CD14-positive monocyte (primary cell): ENCODE data around the gene ITGB6. TPM values are rescaled to one million over a fixed set of nuclear protein-coding genes. Genes with fewer than 3 reads are reported as not detected.

ENCODE experiments used
- DNase-seq, 3 donors: peaks; one replicate each; pipeline ENCODE4 v3.0.0-alpha.2; 2011 to 2022
- H2AFZ ChIP-seq: 2 replicates; pipeline ENCODE4 v1.6.0; 2012; ENCODE audit warnings: mild to moderate bottlenecking, low read depth, low read length, inconsistent platforms; ENCODE audit not compliant: insufficient read depth, poor library complexity, severe bottlenecking
- H3K27ac ChIP-seq, 2 donors: 1 replicate in 1 of 2; 2 replicates in 1 of 2; pipeline ENCODE4 v1.5.1; 2012 to 2013; ENCODE audit warnings: low read length in 2 of 2, control low read depth in 1 of 2, inconsistent platforms in 1 of 2, low read depth in 1 of 2, mild to moderate bottlenecking in 1 of 2
- H3K27me3 ChIP-seq, 2 donors: one replicate each; pipeline versions ENCODE4 v1.6.0 to v1.6.1; 2011 to 2013; ENCODE audit warnings: low read length in 2 of 2; ENCODE audit not compliant: control insufficient read depth in 2 of 2, insufficient read depth in 2 of 2
- H3K36me3 ChIP-seq, 2 donors: replicated peaks in 1 of 2; 1 replicate in 1 of 2; 2 replicates in 1 of 2; pipeline versions ENCODE4 v1.5.1 to v1.6.1; 2012 to 2013; ENCODE audit warnings: low read length in 2 of 2, control low read depth in 1 of 2, inconsistent platforms in 1 of 2, mild to moderate bottlenecking in 1 of 2; ENCODE audit not compliant: insufficient read depth in 2 of 2, control insufficient read depth in 1 of 2
- H3K4me1 ChIP-seq, 2 donors: 1 replicate in 1 of 2; 2 replicates in 1 of 2; pipeline versions ENCODE4 v1.5.1 to v1.6.1; 2012 to 2013; ENCODE audit warnings: low read length in 2 of 2, control low read depth in 1 of 2, inconsistent platforms in 1 of 2, mild to moderate bottlenecking in 1 of 2, moderate library complexity in 1 of 2; ENCODE audit not compliant: insufficient read depth in 2 of 2, control insufficient read depth in 1 of 2
- H3K4me2 ChIP-seq: replicated peaks from 2 replicates; pipeline ENCODE3; 2012; ENCODE audit warnings: low read length, moderate library complexity, mild to moderate bottlenecking; ENCODE audit not compliant: poor library complexity, severe bottlenecking; ENCODE audit errors: extremely low read depth
- H3K4me3 ChIP-seq, 3 experiments: fragments of 200-600 bp in 1 of 3; sonication (generic) in 1 of 3; replicated peaks in 1 of 3; 1 replicate in 2 of 3; 2 replicates in 1 of 3; pipeline ENCODE4 v1.5.1; 2011 to 2013; ENCODE audit warnings: low read length in 3 of 3, mild to moderate bottlenecking in 3 of 3, control low read depth in 2 of 3, low read depth in 2 of 3, inconsistent platforms in 1 of 3, moderate library complexity in 1 of 3
- H3K79me2 ChIP-seq: 2 replicates; pipeline ENCODE4 v1.6.0; 2012; ENCODE audit warnings: mild to moderate bottlenecking, control low read depth, inconsistent platforms, low read length, moderate library complexity; ENCODE audit not compliant: insufficient read depth
- H3K9ac ChIP-seq: 2 replicates; pipeline ENCODE4 v1.6.0; 2017; ENCODE audit warnings: low read length, mild to moderate bottlenecking; ENCODE audit not compliant: insufficient read depth, poor library complexity, severe bottlenecking
- H3K9me3 ChIP-seq, 2 donors: replicated peaks in 1 of 2; 1 replicate in 1 of 2; 2 replicates in 1 of 2; pipeline versions ENCODE4 v1.5.1 to v1.6.1; 2012 to 2013; ENCODE audit warnings: low read length in 2 of 2, control low read depth in 1 of 2; ENCODE audit not compliant: control insufficient read depth in 1 of 2, insufficient read depth in 1 of 2
- H4K20me1 ChIP-seq: 2 replicates; pipeline ENCODE4 v1.6.0; 2012; ENCODE audit warnings: mild to moderate bottlenecking, low read length, control low read depth, moderate library complexity; ENCODE audit not compliant: insufficient read depth
- H3K27ac Mint-ChIP-seq, 7 donors: one replicate each; pipeline ENCODE4 v1.8.0; 2020; ENCODE audit warnings: mild to moderate bottlenecking in 7 of 7, mixed read lengths in 7 of 7, moderate library complexity in 6 of 7, inconsistent platforms in 2 of 7
- H3K27me3 Mint-ChIP-seq, 3 donors: one replicate each; pipeline ENCODE4 v1.8.0; 2021 to 2022; ENCODE audit warnings: low read depth in 3 of 3, mild to moderate bottlenecking in 3 of 3, mixed read lengths in 3 of 3, moderate library complexity in 3 of 3, inconsistent platforms in 1 of 3
- H3K36me3 Mint-ChIP-seq, 2 donors: one replicate each; pipeline ENCODE4 v1.8.0; 2020; ENCODE audit warnings: mixed read lengths in 2 of 2, inconsistent platforms in 1 of 2, mild to moderate bottlenecking in 1 of 2
- H3K4me1 Mint-ChIP-seq: one replicate; pipeline ENCODE4 v1.8.0; 2020; ENCODE audit warnings: mild to moderate bottlenecking, mixed read lengths
- H3K4me3 Mint-ChIP-seq, 2 donors: one replicate each; pipeline ENCODE4 v1.8.0; 2020; ENCODE audit warnings: mild to moderate bottlenecking in 2 of 2, mixed read lengths in 2 of 2, moderate library complexity in 1 of 2
- H3K9me3 Mint-ChIP-seq, 7 donors: one replicate each; pipeline ENCODE4 v1.8.0; 2020 to 2022; ENCODE audit warnings: mixed read lengths in 7 of 7, mild to moderate bottlenecking in 6 of 7, moderate library complexity in 6 of 7, inconsistent platforms in 2 of 7
- WGBS: methylation state at CpG from one replicate; pipeline ENCODE4 v1.1.5; 2013; ENCODE audit warnings: missing lambda C conversion rate; ENCODE audit not compliant: insufficient coverage; 5-methylcytosine and 5-hydroxymethylcytosine counted together
- intact Hi-C, 2 donors: fragments of 100-400 bp; cut with micrococcal nuclease; formaldehyde crosslinking; loops; one replicate each; pipeline versions ENCODE4 v1.15.0 to v1.15.1; 2023
- polyA plus RNA-seq, 3 donors: library from polyadenylated mRNA; depleted of rRNA in 1 of 3; unstranded in 2 of 3; stranded (reverse) in 1 of 3; fragments of 300-500 nt in 2 of 3; fragments of >200 nt in 1 of 3; fragmentation: Illumina TruSeq in 2 of 3; gene quantifications; 1 replicate in 2 of 3; 2 replicates in 1 of 3; pipeline ENCODE4 v1.2.3, GENCODE V29; 2012 to 2021
- TF ChIP-seq, protein P1 (sequence below): fragments of 200-600 bp; IDR thresholded peaks from one replicate; pipeline ENCODE4 v1.8.0; 2022; ENCODE audit warnings: antibody characterized with exemption, mild to moderate bottlenecking

ITGB6 gene
- polyA plus RNA-seq, 3 donors = not detected

DNA sequence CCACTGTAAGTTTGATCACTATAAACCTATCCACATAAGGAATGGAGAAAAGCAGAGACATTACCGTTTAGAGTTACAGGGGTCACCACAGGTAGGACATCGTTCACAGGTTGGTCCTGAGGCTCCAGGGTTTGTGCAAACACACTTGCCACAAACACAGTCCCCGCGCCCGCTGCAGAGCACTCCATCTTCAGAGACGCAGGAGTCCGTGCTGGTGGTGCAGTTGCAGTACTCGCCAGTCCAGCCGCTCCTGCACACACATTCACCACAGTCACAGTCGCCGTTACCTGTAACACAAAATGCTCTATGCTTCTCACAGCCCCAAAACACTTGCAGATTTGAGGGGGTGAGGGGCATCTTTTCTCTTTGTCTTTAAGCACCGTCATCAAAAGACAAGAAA lies 73.8 kb downstream of the ITGB6 start:
- H3K9me3 ChIP-seq = no peaks in the 10 kb centered on the region
- Mint-ChIP-seq H3K36me3 (no peaks in the 10 kb centered on the region), H3K4me3 (no peak overlapping the region), H3K4me1 (no peaks in the 10 kb centered on the region), H3K27ac (no peak overlapping the region), H3K9me3 (no peaks in the 10 kb centered on the region), H3K27me3 (peaks cover 2 to 5% (median 4%) of the 10 kb centered on the region in 3 donors)
- no peaks in the 10 kb centered on the region for H3K4me1 ChIP-seq
- no peaks in the 10 kb centered on the region for H3K79me2 ChIP-seq
- DNase-seq = no peak
- 92% methylated on average over 7 of the region's 12 CpGs for WGBS
- H4K20me1 ChIP-seq = no peaks in the 10 kb centered on the region
- TF ChIP-seq, protein P1, sequence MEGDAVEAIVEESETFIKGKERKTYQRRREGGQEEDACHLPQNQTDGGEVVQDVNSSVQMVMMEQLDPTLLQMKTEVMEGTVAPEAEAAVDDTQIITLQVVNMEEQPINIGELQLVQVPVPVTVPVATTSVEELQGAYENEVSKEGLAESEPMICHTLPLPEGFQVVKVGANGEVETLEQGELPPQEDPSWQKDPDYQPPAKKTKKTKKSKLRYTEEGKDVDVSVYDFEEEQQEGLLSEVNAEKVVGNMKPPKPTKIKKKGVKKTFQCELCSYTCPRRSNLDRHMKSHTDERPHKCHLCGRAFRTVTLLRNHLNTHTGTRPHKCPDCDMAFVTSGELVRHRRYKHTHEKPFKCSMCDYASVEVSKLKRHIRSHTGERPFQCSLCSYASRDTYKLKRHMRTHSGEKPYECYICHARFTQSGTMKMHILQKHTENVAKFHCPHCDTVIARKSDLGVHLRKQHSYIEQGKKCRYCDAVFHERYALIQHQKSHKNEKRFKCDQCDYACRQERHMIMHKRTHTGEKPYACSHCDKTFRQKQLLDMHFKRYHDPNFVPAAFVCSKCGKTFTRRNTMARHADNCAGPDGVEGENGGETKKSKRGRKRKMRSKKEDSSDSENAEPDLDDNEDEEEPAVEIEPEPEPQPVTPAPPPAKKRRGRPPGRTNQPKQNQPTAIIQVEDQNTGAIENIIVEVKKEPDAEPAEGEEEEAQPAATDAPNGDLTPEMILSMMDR = no peak
- no peak overlapping the region for H2AFZ ChIP-seq
- H3K9ac ChIP-seq = no peak overlapping the region
- no peak overlapping the region for H3K4me2 ChIP-seq
- no peak overlapping the region for H3K27ac ChIP-seq
- H3K36me3 ChIP-seq = no peaks in the 10 kb centered on the region
- no peaks in the 10 kb centered on the region for H3K27me3 ChIP-seq
- intact Hi-C loops = no loop called here
- no peak overlapping the region for H3K4me3 ChIP-seq

- Histone ChIP-seq H4K20me1 (no peaks in the 10 kb centered on the region), H3K4me1 (no peaks in the 10 kb centered on the region), H2AFZ (no peak overlapping the region), H3K36me3 (no peaks in the 10 kb centered on the region), H3K27me3 (no peaks in the 10 kb centered on the region), H3K4me3 (no peak overlapping the region), H3K27ac (no peak overlapping the region), H3K9me3 (no peaks in the 10 kb centered on the region), H3K9ac (no peak overlapping the region), H3K79me2 (no peaks in the 10 kb centered on the region), H3K4me2 (no peak overlapping the region)
- TF ChIP-seq, protein P1 = no peak
- Mint-ChIP-seq H3K36me3 (no peaks in the 10 kb centered on the region), H3K9me3 (no peaks in the 10 kb centered on the region), H3K4me1 (no peaks in the 10 kb centered on the region), H3K4me3 (no peak overlapping the region), H3K27ac (no peak overlapping the region), H3K27me3 (peaks cover 2 to 5% (median 4%) of the 10 kb centered on the region in 3 donors)
- intact Hi-C loops = no loop called here
- DNase-seq = no peak
- 94% methylated on average over 2 of the region's 6 CpGs for WGBS
These were observed 74.2 kb downstream of the ITGB6 start for GRCh38 chr2:160125828-160126227.
